ENCODE data around the gene PHYKPL. TPM values are rescaled to one million over a fixed set of nuclear protein-coding genes. Genes with fewer than 3 reads are reported as not detected.
A peak's percentile ranks its signal among the peaks of the same experiment; 100 is the strongest.

PHYKPL gene
- total and polyA plus RNA-seq, 2 of the 8 experiments (the other 6 are each of a cell fraction or from before 2014, with no cell fraction given), result 25.1 to 32.1 TPM

- peak overlapping the region; percentile 8 for H4K91ac ChIP-seq (replicated peaks; ENCODE audit: insufficient read length, low read length)
- H3K27me3 ChIP-seq (replicated peaks in 1 of 4; ENCODE audit: control insufficient read depth in 3 of 4, extremely low read depth in 1 of 4, insufficient read depth in 3 of 4, low read length in 3 of 4), result no peaks in the 10 kb centered on the region
- FAIRE-seq (no peak), DNase-seq (ENCODE audit: low read depth in 1 of 2, low spot score in 2 of 2) (no peak)
- H3K79me1 ChIP-seq (ENCODE audit: low read depth, low read length), result no peaks in the 10 kb centered on the region
- peak overlapping the region; percentile 86 for H2BK20ac ChIP-seq (ENCODE audit: low read length)
- H2BK5ac ChIP-seq (ENCODE audit: low read depth, low read length), result peak overlapping the region; percentile 71; the same call in 1 of the 2 replicates
- H3K36me3 ChIP-seq (ENCODE audit: control insufficient read depth in 2 of 4, insufficient read depth in 4 of 4, low read length in 3 of 4), result no peaks in the 10 kb centered on the region
- H3K9ac ChIP-seq (replicated peaks in 1 of 4; ENCODE audit: extremely low read depth in 1 of 4, low read depth in 3 of 4, low read length in 3 of 4), result no peak overlapping the region
- no peak overlapping the region for H4K5ac ChIP-seq (ENCODE audit: insufficient read length, low read depth, low read length)
- no peaks in the 10 kb centered on the region for H3K9me3 ChIP-seq (ENCODE audit: insufficient read depth in 2 of 2, low read depth in 1 of 2, low read length in 1 of 2)
- H3K4me3 ChIP-seq (ENCODE audit: extremely low read depth in 1 of 4, insufficient read depth in 2 of 4, low read depth in 3 of 4, low read length in 4 of 4), result no peak overlapping the region
- 92% methylated on average over 8 of the region's 8 CpGs; no CpG with 5 or more reads in 1 of the 2 experiments for WGBS, 2 experiments (ENCODE audit: extremely low coverage in 1 of 2, insufficient coverage in 1 of 2, insufficient read length in 1 of 2, insufficient replicate concordance in 2 of 2, low coverage in 1 of 2, low lambda C conversion rate in 2 of 2, missing lambda C conversion rate in 1 of 2)
- H2AFZ ChIP-seq (ENCODE audit: low read length), result peak overlapping the region; percentile 84; the same call in 1 of the 2 replicates
- H2BK12ac ChIP-seq (ENCODE audit: low read depth, low read length), result peak overlapping the region; percentile 90; the same call in 1 of the 2 replicates
- H2BK120ac ChIP-seq (replicated peaks; ENCODE audit: low read depth, low read length), result peak overlapping the region; percentile 2
- H3K4me1 ChIP-seq (replicated peaks in 1 of 4; ENCODE audit: control insufficient read depth in 3 of 4, insufficient read depth in 4 of 4, low read length in 3 of 4), result peaks cover 0 to 24% (median 15%) of the 10 kb centered on the region in 4 experiments; a peak in 6 of 7 replicates
- H3K79me2 ChIP-seq (ENCODE audit: control insufficient read depth in 1 of 2, insufficient read depth in 2 of 2, low read length in 2 of 2), result no peaks in the 10 kb centered on the region
- H2AK5ac ChIP-seq (ENCODE audit: low read depth, low read length), result 0 out of 2 replicates have a peak overlapping the region, but pooled peaks have one; percentile 39
- H3K14ac ChIP-seq (ENCODE audit: insufficient read length), result no peak overlapping the region
- peak overlapping the region; percentile 60; the same call in 1 of the 2 replicates for H3K27ac ChIP-seq (ENCODE audit: low read depth, low read length)
- H3K18ac ChIP-seq (ENCODE audit: extremely low read depth, low read length), result peak overlapping the region; percentile 38
- no peaks in the 10 kb centered on the region for H4K20me1 ChIP-seq (replicated peaks in 1 of 2; ENCODE audit: control insufficient read depth in 1 of 2, insufficient read depth in 2 of 2, low read length in 2 of 2)
- TF ChIP-seq YY1 (IDR thresholded peaks at IDR 0.05; ENCODE audit: low read depth, low read length), result peak; percentile 52; the same call in 1 of the 2 replicates
- no peak for TF ChIP-seq CREB1 (IDR thresholded peaks at IDR 0.05)
- TF ChIP-seq CTCF (IDR thresholded peaks at IDR 0.05; ENCODE audit: control extremely low read depth in 1 of 3, insufficient read depth in 1 of 3, low read depth in 1 of 3, low read length in 3 of 3), result peak; percentile 39 to 52 (median 45)
- TF ChIP-seq JUN (IDR thresholded peaks at IDR 0.05; ENCODE audit: low read depth, low read length), result no peak
- TF ChIP-seq KDM1A (IDR thresholded peaks at IDR 0.05; ENCODE audit: borderline replicate concordance, low read length), result no peak
- TF ChIP-seq NANOG (IDR thresholded peaks at IDR 0.05; ENCODE audit: insufficient read depth, low read depth, low read length, poor library complexity, severe bottlenecking), result no peak
- peak; percentile 31 to 46; a peak in 3 of 4 replicates for TF ChIP-seq RAD21 (IDR thresholded peaks at IDR 0.05 in 1 of 2, conservative IDR thresholded peaks at IDR 0.05 in 1 of 2; ENCODE audit: low read depth in 2 of 2, low read length in 2 of 2)
- TF ChIP-seq CBX8 (IDR thresholded peaks at IDR 0.05; ENCODE audit: borderline replicate concordance, low read depth, low read length), result no peak
- peak overlapping the region; percentile 75 for H2BK15ac ChIP-seq (ENCODE audit: low read length)
- CTCF ChIA-PET (ENCODE audit: partially characterized antibody), result interaction anchor here (0.7 to 3.1 kb wide), 17 partner anchors 9 to 105 kb away, joined by 3 to 18 read pairs (median 4); partner anchors contain the start of gene HNRNPAB
- H3K4ac ChIP-seq (replicated peaks; ENCODE audit: insufficient read length, low read depth, low read length), result peak overlapping the region; percentile 12
- 0 out of 2 replicates have a peak, but pooled peaks cover 2% of the 10 kb centered on the region for H3K23me2 ChIP-seq (ENCODE audit: low read depth, low read length)
- H3K4me2 ChIP-seq (ENCODE audit: insufficient read depth in 1 of 2, low read depth in 2 of 2, low read length in 2 of 2), result no peak overlapping the region
- POLR2A ChIA-PET (ENCODE audit: partially characterized antibody), result interaction anchor here (0.7 to 38.5 kb wide), 10 partner anchors 9 to 61 kb away, joined by 3 to 985 read pairs (median 5); partner anchors contain the start of genes HNRNPAB, NHP2 and PHYKPL
- no peak overlapping the region for H3K56ac ChIP-seq (replicated peaks; ENCODE audit: insufficient read length, low read depth, low read length)
- H4K8ac ChIP-seq (ENCODE audit: extremely low read depth, insufficient read depth, low read length), result no peak overlapping the region
- H3K23ac ChIP-seq (ENCODE audit: insufficient read length), result no peak overlapping the region
Observed at GRCh38 chr5:178177569-178177968, 55.0 kb downstream of the PHYKPL start.
